Measurements from ENCODE around the gene WWTR1. TPM values are rescaled to one million over a fixed set of nuclear protein-coding genes. Genes with fewer than 3 reads are reported as not detected.

The WWTR1 gene
- total RNA-seq, 1 donor = 0.54 TPM

DNA sequence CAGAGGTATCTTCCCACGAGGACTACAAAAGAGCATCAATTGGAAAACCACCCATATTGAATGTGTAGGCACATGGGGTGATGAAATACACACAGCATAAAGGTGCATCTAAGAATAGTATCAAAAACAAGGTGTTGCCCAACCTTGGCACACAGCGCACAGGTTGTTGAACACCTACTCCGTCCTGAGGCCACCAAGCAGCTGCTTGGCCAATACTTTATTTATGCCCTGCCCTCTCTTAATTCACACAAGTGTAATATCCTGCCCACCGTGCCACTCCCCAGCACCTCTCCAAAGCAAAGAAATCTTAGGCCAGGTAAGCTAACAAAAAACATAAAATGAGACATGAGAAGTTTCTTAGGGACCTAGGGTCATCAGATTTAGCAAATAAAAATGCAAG lies 31.2 kb downstream of the WWTR1 start:
- DNase-seq (ENCODE audit: low read depth in 2 of 3, low spot score in 2 of 3) = no peak

DNA sequence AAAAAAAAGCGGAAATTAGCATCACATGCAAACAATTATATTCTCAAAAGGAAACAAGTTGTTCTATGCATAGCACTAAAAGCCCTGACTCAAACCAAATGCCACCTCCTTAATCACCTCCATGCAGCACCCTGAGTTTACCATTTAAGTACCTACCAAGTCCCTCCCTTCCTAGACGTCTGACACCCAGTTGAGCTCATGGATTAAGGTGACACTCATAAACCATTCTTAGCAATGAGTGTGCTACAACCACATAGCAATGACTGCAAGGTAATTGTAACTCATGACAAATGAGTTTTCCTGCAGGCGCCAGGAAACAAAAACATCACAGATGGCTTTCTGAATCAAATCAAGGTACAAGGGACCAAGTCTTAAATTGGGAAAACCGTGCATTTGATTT lies 32.0 kb downstream of the WWTR1 start:
- DNase-seq (ENCODE audit: low read depth in 2 of 3, low spot score in 2 of 3) = no peak

DNA sequence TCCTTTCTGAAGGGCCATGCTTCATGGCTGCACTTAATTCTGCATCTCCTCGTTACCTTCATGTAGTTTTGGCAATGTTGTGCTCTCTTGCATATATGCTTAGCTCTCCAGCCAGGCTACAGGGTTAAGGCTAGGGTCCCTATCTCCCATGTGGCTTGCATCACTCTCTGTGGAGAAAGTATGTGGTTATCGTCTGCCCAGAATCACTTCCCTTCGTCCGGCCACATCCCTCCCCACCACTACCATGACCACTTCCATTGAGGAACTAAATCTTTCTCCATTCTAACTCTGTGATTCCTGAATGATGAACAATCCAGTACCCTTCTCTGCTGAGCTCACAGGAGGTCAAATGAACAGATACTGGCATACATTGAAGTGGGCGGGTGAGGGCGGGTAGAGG lies 34.0 kb downstream of the WWTR1 start:
- peak in 1 of 3 donors; percentile 53 for DNase-seq (ENCODE audit: low read depth in 2 of 3, low spot score in 2 of 3)

DNA sequence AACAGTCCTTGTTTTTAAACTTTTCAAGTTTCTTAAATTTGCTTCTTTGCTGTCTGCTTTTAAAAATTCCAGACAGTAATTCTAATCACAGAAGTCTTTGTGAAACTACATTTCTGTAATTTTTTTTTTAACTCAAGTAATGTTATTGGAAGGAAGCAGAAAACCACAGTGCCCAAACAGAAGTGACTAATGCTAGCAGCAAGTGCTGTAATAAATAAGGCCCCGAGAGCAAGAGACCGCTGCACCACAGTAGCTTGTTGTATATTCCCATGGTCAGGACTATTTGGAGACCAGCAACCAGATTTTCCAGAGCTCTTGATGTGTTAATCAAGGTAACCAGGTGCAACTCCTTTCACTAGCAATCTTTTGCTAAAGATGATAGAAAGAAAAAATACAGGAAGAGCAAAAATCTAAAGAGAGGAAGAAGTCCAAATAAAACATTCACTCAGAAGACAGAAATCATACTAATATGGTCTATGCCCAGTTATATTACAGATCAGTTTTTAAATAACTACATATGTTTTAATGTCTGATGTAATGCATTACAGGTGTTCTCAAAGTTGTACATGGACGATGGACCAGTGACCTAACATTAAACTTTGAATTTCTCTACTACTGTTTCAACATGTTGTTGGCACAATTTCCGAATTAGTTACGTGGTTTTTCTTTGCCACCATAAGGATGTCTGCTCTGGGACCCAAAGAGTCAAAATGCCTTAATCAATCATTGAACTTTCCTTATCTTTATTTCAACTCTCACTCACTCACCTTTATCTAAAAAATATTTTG lies 36.4 kb downstream of the WWTR1 start:
- peak in 2 of 3 donors; percentile 29 to 59 for DNase-seq (ENCODE audit: low read depth in 2 of 3, low spot score in 2 of 3)

DNA sequence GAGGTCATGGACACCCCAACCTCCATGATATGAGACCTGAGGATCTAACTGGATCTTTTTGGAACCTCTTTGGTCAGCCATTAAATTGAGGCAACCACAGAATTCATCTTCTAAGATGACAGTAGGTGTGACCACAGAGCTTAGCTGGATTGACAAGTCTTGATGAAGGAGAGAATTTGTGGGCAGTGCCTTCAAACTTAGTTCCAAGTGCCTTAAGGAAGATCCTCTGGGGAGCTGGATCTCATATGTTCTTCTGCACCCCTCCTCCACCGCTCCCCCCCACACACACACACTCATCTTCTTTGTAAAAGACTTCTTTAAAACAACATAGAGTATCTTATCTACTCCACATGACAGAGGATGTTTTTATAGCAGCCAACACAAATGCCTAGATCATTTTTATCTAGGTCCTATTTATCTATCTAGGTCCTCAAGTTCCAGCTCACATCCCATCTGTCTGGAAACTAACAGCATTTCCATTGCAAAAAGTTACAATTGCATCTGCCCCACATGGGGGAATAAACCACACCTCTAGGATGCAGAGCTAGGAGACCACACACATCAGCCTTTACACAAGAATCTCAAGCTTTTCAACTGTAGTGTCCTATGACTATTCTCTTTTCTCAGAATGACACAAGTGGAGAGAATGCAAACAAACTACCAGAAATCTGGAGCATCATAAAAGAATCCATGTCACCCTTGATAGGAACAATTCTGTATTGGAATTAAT lies 37.4 kb downstream of the WWTR1 start:
- no peak for DNase-seq (ENCODE audit: low read depth in 2 of 3, low spot score in 2 of 3)

DNA sequence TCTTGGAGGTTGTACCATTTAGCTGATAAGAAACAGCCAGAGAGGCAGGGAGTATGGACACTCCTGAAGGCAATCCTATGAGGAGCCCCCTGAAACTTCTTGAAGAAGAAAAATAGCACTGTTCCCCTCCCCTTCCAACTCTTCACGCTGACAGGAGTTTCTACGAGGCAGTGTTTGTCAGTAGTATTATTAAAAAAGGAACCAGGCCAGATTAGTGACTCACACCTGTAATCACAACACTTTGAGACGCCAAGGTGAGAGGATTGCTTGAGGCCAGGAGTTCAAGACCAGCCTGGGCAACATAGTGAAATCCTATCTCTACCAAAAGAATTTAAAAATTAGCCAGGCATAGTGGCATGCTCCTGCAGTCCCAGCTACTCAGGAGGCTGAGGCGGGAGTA lies 38.7 kb downstream of the WWTR1 start:
- no peak for DNase-seq (ENCODE audit: low read depth in 2 of 3, low spot score in 2 of 3)

DNA sequence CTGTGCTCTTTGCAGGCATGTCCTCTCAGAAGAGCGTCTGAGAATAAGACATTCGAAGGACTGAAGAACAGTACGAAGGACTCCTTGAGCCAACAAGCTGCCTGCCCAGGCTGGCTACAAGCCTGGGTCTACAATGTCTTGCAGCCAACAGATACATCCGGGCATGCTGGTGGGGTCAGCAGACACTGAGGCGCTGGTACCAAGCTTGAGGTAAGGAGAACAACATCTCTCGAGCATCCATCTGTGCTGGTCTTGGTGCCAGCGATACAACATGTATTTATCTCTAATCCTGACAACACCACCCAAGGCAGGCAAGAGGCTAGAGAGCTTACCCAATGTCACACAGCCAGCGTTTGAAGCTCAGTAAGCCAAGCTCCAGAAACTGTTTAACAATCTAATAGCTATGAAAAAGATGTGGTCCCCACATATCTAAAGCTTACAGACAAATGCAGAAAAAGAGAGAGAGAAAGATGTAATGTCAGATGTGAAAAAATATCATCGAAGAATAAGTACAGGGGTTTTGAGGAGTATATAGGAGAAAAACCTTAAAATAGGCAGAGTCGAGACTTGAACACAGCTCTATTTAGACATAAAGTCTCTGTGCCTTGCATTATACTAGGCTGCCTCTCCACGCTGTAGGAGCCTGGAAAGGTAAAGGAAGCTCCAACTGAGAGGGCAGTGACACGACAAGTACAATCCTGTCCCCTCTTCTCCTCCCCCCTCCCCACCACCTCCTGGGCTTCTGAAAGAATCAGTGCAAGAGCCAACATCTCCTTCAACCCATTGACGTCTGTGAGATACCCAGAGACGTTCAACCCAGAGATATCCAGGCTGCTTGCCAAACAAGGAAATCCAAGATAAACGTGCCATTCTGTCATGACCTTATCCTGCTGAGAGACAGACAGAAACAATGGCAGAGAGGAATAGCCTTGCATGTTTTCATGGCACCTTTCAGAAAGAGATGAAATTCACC lies 39.4 kb downstream of the WWTR1 start:
- DNase-seq (ENCODE audit: low read depth in 2 of 3, low spot score in 2 of 3) = no peak

DNA sequence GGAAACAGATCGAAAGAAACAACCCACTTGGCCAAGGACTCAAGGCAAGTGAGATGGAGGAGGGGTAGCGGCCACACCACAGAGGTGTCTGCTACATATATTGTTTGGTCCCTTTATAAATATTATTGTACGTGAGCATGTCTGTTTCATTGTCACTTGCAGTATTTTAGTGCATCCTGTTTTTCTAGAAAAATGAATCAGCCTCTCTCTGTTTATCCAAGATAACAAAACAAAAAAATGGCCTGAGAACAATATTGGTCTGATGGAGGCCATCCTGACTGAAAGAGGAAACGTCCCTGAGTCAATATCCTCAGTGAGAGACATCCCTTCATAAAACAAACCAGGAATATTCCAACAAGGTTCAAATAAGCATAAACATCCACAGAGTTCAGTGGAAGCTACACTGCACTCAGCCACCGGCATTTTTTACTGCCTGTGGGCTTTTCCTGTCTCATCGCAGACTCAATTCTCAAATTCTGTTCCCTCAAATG lies 42.0 kb downstream of the WWTR1 start:
- DNase-seq (ENCODE audit: low read depth in 2 of 3, low spot score in 2 of 3) = no peak

DNA sequence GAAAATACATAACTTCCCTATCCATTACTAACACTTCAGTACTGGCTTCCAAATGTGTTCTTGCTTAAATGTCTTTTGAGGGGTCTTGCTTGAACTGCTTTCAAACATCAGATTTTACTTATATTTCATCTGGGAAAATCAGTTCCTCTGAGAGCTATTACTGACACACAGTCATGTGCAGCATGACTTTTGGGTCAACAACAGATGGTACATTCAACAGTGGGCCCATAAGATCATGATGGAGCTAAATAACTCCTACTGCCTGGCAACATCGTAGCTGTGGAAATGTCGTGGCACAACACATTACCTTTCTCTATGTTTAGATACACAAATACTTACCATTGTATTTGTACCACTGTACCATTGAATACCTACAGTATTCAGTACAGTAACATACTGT lies 43.8 kb downstream of the WWTR1 start:
- DNase-seq (ENCODE audit: low read depth in 2 of 3, low spot score in 2 of 3) = no peak

DNA sequence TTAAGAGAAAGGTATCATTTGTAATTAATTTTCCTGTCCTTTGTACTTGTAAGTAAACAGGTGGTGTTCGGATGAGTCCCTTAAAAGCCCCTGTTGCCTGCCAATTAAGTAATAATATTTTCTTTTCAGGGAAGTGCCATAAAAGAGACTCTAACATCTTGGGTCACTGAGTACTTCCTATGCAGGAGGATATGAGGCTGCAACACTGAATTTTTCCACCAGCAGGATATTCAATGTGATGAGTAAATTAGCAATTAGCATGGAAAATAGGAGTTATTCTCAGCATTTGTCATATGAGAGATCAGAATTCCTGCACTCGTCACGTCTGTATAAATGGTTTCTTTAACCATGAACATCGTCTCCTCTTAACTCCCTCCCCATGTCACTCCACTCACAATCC lies 45.4 kb downstream of the WWTR1 start:
- DNase-seq (ENCODE audit: low read depth in 2 of 3, low spot score in 2 of 3) = no peak

DNA sequence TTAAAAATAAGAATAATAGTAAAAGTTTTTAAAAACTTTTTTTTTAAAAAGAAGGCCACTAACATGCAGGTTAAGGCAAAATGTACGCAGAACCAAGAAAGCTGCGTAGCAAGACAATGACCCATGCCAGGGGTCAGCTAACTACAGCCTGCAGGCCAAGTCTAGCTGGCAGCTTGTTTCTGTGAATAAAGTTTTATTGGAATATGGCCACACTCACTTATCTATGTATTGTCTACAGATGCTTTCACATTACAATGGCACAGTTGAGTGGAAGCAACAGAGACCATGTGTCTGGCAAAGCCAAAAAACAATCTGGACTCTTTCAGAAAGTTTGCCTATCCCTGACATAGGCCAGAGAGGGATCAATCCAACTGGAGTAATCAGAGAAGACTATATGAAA lies 46.7 kb downstream of the WWTR1 start:
- no peak for DNase-seq (ENCODE audit: low read depth in 2 of 3, low spot score in 2 of 3)

DNA sequence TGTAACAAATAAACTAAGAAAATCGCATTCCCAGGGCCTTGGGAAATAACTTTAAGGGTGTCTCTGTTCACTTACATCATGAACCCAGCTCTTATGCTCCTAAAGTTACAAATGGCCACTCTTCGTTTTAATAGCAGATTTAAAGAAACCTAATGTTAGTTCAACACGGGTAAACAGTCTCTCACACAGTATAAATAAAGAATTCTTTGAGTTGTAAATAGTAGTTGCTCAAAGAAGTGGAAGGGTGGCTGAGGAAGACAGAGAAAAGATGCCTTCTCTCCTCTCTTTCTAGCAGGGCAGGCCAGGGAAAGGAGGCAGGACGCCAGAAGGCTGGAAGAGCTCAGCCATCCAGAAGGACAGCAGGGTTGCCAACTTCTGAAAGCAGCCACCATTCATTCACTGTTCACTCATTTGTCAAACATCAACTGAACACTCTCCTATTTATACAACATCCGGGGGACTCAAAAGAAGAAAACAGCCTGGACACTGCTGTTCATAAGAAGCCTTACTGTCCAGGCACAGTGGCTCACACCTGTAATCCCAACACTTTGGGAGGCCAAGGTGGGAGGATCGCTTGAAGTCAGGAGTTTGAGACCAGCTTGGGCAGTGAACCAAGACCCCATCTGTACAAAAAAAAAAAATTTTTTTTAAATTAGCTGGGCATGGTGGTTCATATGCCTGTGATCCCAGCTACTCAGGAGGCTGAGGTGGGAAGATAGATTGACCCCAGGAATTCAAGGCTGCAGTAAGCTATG lies 47.3 kb downstream of the WWTR1 start:
- DNase-seq (ENCODE audit: low read depth in 2 of 3, low spot score in 2 of 3) = no peak

DNA sequence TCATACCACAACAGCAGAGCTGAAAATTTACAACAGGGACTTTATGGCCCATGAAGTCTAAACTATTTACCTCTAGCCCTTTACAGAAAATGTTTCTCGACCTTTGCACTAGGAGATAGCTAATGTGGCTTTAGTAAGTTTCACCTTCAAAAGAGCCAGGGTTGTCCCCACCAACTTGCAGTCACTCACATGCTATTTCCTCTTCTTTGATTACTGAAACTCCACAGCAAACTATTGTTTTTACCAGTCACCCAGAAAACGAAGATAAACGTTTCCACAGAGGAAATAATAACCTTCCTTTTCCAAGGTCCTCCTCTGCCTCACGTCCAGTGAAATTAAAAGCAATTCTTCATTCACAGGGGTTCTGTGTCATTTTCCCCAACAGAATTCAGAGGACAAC lies 48.2 kb downstream of the WWTR1 start:
- no peak for DNase-seq (ENCODE audit: low read depth in 2 of 3, low spot score in 2 of 3)

DNA sequence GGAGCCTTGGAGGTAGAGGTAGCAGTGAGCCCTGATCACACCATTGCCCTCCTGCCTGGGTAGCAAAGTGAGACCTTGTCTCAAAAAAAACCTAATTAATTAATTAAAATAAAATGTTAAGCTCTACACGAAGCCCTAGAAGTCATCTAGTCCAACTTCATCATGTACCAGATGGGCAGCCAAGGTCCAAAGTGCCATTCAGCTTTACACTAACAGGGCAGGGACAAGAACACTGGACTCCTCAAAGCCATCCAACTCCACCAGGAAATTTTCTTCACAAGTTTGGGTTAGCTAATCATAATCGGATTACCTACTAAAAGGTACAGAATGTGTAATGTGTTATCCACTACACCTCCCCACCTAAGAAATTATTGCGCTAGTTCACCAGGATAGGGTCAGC lies 48.8 kb downstream of the WWTR1 start:
- DNase-seq (ENCODE audit: low read depth in 2 of 3, low spot score in 2 of 3) = no peak

DNA sequence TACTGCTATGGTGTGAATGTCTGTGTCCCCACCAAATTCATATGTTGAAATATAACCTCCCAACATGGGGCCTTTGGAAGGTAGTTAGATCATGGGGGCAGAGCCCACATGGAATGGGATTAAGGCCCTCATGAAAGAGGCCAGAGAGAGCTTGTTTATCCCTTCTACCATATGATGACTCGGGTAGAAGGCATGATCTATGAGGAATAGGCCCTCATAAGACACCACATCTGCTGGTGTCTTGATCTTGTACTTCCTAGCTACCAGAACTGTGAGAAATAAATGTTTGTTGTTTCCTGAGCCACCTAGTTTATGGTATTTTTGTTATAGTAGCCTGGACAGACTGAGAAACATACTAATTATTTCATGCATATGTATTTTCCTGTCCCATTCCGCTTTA lies 51.9 kb downstream of the WWTR1 start:
- no peak for DNase-seq (ENCODE audit: low read depth in 2 of 3, low spot score in 2 of 3)

DNA sequence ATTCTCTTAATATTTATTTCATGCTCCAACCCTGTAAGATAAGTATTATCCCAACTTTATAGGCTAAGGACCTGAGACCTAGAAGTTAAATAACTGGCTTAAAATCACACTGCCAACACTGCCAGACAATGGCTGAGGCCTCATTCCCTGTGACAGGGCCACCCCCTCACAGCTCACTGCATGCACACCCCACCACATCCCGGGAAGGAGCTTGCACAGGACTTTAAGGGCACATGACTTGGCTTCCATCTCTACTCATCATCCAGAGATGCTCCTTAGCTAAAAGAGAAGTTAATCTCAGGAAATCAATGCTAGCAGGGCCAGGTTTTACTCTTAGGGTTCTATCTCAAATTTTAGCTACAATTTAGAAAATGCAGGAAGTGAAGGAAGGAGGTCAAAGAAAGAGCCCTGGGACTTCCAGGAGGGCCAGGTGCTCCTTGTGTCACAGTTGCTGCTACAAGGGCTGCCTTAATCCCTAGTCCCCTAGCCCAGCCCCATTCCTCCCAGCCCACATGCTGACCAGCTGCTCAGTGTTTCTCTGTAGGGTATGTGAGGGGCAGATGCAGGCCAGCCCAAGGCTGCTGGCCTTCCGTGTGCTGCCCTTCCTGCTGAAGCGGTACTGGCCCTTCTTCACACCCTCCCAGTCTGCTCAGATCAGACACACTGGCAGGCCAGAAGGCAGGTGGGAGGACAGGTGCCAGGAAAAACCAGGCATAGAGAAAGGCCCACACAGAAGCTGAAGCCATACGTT lies 53.5 kb downstream of the WWTR1 start:
- no peak for DNase-seq (ENCODE audit: low read depth in 2 of 3, low spot score in 2 of 3)

DNA sequence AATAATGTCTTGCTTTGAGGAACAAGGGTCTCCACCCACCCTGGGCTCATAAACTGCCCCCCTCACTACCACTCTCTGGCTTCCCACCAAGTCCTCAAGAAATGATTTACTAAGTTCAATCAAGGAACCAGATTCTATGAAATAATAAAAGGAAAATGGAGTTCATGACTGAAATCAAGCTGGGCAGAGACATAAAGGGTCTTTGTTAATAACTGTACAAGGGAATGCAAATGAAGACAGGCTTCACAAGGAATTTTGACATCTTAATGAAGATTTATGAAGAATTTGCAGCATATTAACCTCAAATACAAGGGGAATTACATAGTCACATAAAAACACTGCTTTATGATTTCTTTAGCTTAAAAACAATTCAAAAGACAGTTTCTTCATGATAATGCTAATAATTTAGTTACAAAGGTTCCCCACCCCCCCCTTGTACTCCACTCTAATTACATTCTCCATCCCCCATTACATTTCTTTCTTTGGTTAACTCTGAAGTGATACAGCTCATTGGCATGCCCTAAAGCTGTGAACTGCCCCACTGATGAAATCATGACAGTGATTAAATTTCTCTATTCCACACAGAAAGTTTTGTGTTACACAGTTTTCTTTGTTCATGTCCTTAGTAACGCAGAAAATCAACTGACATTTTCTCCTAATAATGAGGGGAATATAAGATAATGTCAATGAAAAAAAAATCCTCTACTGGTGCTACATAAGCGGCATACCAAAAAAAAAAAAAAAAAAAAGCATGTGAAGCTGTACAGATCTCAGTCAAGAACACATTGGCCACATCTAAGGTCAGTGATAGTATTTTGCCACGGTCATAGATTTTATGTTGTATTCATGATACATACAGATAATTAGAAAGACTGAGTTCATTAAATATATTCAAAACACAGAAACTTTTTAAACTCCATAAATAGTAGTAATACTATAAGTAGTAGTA lies 54.4 kb downstream of the WWTR1 start:
- DNase-seq (ENCODE audit: low read depth in 2 of 3, low spot score in 2 of 3) = no peak

DNA sequence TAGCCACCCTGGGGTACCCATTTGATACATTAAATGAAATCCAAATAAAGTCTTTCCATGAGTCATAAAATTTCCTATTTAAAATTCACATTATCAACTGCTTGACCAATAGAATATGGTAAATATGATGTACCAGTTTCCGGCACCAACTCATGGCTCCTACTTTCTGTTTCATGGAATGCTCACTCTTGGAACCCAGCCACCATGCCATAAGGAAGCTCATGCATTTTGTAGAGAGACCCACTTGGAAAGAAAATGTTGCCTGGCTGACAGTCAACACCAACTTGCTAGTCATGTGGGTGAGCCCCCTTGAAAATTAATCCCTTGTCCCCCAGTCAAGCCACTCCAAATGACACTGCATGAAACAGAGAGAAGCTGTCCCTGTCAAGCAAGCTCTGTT lies 57.2 kb downstream of the WWTR1 start:
- DNase-seq (ENCODE audit: low read depth in 2 of 3, low spot score in 2 of 3) = no peak
